Measurements from ENCODE around the gene CALML6. TPM values are rescaled to one million over a fixed set of nuclear protein-coding genes. Genes with fewer than 3 reads are reported as not detected.
A peak's percentile ranks its signal among the peaks of the same experiment; 100 is the strongest.

CALML6 gene
- total RNA-seq, 2 experiments from 2014 or later, result 0.47 to 0.76 TPM

DNA sequence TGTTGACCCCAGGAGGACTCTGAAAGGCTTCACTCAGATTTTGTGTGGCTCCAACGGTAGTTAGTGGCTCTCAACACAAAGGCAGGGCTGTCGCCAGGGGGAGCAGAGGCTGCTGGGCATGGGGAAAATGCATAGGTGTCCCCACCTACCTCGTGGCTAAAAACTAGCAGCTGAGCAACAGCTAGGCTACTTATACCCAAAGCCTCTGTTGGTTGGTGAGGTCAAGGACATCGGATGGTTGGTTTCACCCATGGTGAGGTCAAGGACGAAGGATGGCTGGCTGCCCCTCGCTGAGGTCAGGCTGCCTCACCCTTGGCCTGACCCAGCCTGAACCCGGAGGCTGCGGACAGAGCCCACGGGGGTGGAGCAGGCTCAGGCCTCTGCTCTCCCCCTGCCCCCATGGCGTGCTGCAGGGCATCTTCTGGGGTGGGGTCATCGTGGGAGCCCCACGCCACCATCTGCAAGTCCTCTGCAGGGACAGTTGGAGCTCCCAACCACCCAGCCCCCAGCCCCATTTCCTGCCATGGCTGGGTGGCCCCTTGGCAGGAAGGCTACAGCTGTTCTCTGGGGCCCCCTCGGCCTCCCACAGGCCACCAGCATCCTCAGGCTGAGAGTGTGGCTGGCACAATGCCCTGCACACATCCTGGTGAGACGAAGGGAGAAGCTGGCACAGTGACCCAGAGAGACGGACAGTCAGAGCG lies 15.6 kb upstream of the CALML6 start:
- ATAC-seq, result peak; percentile 57
- ChIA-PET CTCF (interaction anchor here (1.1 to 9.6 kb wide), 4 partner anchors 8 to 90 kb away, joined by 3 to 80 read pairs (median 4); no protein-coding TSS in a partner anchor), POLR2A (interaction anchor here (0.8 to 1.9 kb wide), 3 partner anchors 9 to 54 kb away, joined by 3 to 8 read pairs (median 3); no protein-coding TSS in a partner anchor)
- Mint-ChIP-seq H3K36me3 (ENCODE audit: low read depth) (no peaks in the 10 kb centered on the region), H3K27me3 (peaks cover 4% of the 10 kb centered on the region), H3K4me1 (ENCODE audit: low read depth) (peaks cover 20% of the 10 kb centered on the region), H3K9me3 (no peaks in the 10 kb centered on the region), H3K4me3 (no peak overlapping the region), H3K27ac (no peak overlapping the region)
- peak; percentile 59 for DNase-seq
- intact Hi-C loops (cut with micrococcal nuclease), result loop anchor here (10.0 kb wide), 1 partner anchor 115 kb away; no protein-coding TSS in a partner anchor
- TF ChIP-seq CTCF (IDR thresholded peaks at IDR 0.05), result peak; percentile 38

DNA sequence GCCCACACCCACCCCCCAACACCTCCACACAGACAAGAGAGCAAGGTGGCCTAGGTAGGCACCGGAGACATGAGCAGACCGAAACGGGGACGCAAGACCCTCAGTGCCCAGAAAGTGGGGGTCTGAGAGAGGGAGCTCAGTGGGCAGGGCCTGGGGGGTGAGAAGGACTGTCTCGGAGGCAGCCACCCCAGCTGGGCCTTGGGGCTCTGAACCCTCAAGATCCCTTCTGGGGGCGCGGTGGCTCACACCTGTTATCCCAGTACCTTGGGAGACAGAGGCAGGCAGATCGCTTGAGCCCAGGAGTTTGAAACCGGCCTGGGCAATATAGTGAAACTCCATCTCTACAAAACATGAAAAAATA lies 15.1 kb upstream of the CALML6 start:
- H3K27me3 Mint-ChIP-seq, result peaks cover 4% of the 10 kb centered on the region
- ChIA-PET CTCF (interaction anchor here (1.1 to 9.6 kb wide), 3 partner anchors 8 to 144 kb away, joined by 3 to 80 read pairs (median 3); no protein-coding TSS in a partner anchor), POLR2A (interaction anchor here (0.8 to 1.9 kb wide), 3 partner anchors 9 to 53 kb away, joined by 3 to 8 read pairs (median 3); no protein-coding TSS in a partner anchor)
- H3K4me3 Mint-ChIP-seq, result no peak overlapping the region
- H3K9me3 Mint-ChIP-seq, result no peaks in the 10 kb centered on the region
- ATAC-seq (no peak), DNase-seq (no peak)
- H3K27ac Mint-ChIP-seq, result no peak overlapping the region
- peaks cover 14% of the 10 kb centered on the region for H3K4me1 Mint-ChIP-seq (ENCODE audit: low read depth)
- no peaks in the 10 kb centered on the region for H3K36me3 Mint-ChIP-seq (ENCODE audit: low read depth)
- intact Hi-C loops (cut with micrococcal nuclease), result loop anchor here (10.0 kb wide), 1 partner anchor 115 kb away; no protein-coding TSS in a partner anchor
- TF ChIP-seq CTCF (IDR thresholded peaks at IDR 0.05), result no peak

- Mint-ChIP-seq H3K9me3 (no peaks in the 10 kb centered on the region), H3K4me1 (ENCODE audit: low read depth) (peaks cover 5% of the 10 kb centered on the region), H3K36me3 (ENCODE audit: low read depth) (no peaks in the 10 kb centered on the region), H3K27ac (no peak overlapping the region), H3K27me3 (peaks cover 2% of the 10 kb centered on the region), H3K4me3 (no peak overlapping the region)
- POLR2A ChIA-PET, result interaction anchor here (0.7 to 1.1 kb wide), 2 partner anchors 16 to 40 kb away, joined by 3 to 4 read pairs; no protein-coding TSS in a partner anchor
- no peak for TF ChIP-seq CTCF (IDR thresholded peaks at IDR 0.05)
- ATAC-seq (no peak), DNase-seq (no peak)
- intact Hi-C loops (cut with micrococcal nuclease), result no loop called here
- CTCF ChIA-PET, result interaction anchor here (1.3 kb wide), 1 partner anchor 143 kb away, joined by 3 read pairs; no protein-coding TSS in a partner anchor
These were observed 14.0 kb upstream of the CALML6 start for GRCh38 chr1:1900883-1901640.

DNA sequence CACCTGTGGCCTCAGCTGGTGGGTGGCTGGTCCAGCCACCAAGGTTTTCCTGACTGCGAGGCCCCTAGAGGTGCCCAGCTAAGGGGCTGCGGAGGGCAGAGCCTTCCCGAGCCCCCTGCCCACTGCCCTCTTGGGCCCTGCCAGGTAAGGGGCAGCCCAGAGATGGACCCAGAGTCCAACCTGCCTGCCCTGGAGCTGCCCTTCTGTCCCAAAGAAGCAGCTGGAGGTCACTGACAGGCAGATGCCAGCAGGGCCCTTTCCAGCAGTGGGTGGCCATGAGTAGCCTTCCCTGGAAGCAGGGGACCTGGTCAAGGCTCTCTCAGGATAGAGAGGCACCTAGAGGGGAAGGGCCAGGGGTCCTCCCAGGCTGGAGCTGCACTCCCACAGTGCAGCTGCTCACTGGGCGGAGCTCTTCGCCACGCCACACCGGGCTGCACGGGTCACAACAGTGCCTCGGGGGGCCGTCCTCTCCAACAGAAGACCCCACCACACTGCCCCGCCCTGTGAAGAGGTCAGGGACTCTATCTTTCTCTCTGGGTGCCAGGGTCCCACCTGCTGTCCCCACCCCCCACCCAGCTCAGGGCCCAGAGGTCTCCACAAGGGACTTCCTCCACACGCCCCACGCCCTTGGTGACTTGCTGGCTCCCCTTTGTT lies 13.3 kb upstream of the CALML6 start:
- Mint-ChIP-seq H3K27me3 (peaks cover 2% of the 10 kb centered on the region), H3K4me3 (no peak overlapping the region), H3K27ac (no peak overlapping the region), H3K9me3 (no peaks in the 10 kb centered on the region), H3K4me1 (ENCODE audit: low read depth) (peaks cover 7% of the 10 kb centered on the region), H3K36me3 (ENCODE audit: low read depth) (no peaks in the 10 kb centered on the region)
- CTCF ChIA-PET, result no interaction called here
- ATAC-seq (no peak), DNase-seq (no peak)
- intact Hi-C loops (cut with micrococcal nuclease), result no loop called here
- TF ChIP-seq CTCF (IDR thresholded peaks at IDR 0.05), result no peak
- POLR2A ChIA-PET, result interaction anchor here (0.7 to 1.1 kb wide), 2 partner anchors 17 to 40 kb away, joined by 3 to 4 read pairs; no protein-coding TSS in a partner anchor
